NB4 (cell line): ENCODE results near the gene DSCAML1.

Source experiments
- CTCF ChIP-seq: IDR thresholded peaks from one replicate; pipeline ENCODE4 v1.5.1; 2012; ENCODE audit warnings: low read depth, low read length
- POLR2A ChIP-seq: IDR thresholded peaks from 2 replicates; pipeline ENCODE4 v1.6.1; 2011; ENCODE audit warnings: mild to moderate bottlenecking; ENCODE audit not compliant: insufficient read length; ENCODE audit errors: extremely low read depth

- TF ChIP-seq CTCF (no peak), POLR2A (no peak)
These were observed 343.0 kb downstream of the DSCAML1 start for GRCh38 chr11:117453886-117454563.
